Measurements from ENCODE around the gene RPS6KB1.

GRCh38 chr17:59856859-59857794, 35.8 kb upstream of the RPS6KB1 start:
- no peak for TF ChIP-seq CTCF (IDR thresholded peaks at IDR 0.05)
- no peak for TF ChIP-seq RAD21 (IDR thresholded peaks at IDR 0.05; ENCODE audit: low read length)
- TF ChIP-seq JUND (IDR thresholded peaks at IDR 0.05) = no peak
- TF ChIP-seq RFX5 (IDR thresholded peaks at IDR 0.05; ENCODE audit: low read length) = no peak
- TF ChIP-seq POLR2AphosphoS5 (IDR thresholded peaks at IDR 0.05; ENCODE audit: low read depth, low read length) = no peak
- TF ChIP-seq EP300 (IDR thresholded peaks at IDR 0.05; ENCODE audit: borderline replicate concordance in 1 of 2, low read depth in 1 of 2, low read length in 1 of 2) = no peak
- no peak for TF ChIP-seq MAX (IDR thresholded peaks at IDR 0.05; ENCODE audit: low read depth)
- TF ChIP-seq YY1 (IDR thresholded peaks at IDR 0.05; ENCODE audit: low read depth) = no peak
